Activated CD8-positive, alpha-beta memory T cell treated with anti-CD3 and anti-CD28 coated beads, Interleukin-2, amount 50 U/mL, for 24 hours (primary cell): Measurements from ENCODE around the gene B4GALT7.
"Not testable (repeated sequence)": the region's sequence is repeated elsewhere in the genome, so short reads cannot be mapped to it uniquely, and the experiment has no call there.

Experiments
- DNase-seq: peaks from one replicate; pipeline ENCODE4 v3.0.0-alpha.2; 2020; ENCODE audit errors: extremely low read depth

Gene B4GALT7, protein sequence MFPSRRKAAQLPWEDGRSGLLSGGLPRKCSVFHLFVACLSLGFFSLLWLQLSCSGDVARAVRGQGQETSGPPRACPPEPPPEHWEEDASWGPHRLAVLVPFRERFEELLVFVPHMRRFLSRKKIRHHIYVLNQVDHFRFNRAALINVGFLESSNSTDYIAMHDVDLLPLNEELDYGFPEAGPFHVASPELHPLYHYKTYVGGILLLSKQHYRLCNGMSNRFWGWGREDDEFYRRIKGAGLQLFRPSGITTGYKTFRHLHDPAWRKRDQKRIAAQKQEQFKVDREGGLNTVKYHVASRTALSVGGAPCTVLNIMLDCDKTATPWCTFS

DNA sequence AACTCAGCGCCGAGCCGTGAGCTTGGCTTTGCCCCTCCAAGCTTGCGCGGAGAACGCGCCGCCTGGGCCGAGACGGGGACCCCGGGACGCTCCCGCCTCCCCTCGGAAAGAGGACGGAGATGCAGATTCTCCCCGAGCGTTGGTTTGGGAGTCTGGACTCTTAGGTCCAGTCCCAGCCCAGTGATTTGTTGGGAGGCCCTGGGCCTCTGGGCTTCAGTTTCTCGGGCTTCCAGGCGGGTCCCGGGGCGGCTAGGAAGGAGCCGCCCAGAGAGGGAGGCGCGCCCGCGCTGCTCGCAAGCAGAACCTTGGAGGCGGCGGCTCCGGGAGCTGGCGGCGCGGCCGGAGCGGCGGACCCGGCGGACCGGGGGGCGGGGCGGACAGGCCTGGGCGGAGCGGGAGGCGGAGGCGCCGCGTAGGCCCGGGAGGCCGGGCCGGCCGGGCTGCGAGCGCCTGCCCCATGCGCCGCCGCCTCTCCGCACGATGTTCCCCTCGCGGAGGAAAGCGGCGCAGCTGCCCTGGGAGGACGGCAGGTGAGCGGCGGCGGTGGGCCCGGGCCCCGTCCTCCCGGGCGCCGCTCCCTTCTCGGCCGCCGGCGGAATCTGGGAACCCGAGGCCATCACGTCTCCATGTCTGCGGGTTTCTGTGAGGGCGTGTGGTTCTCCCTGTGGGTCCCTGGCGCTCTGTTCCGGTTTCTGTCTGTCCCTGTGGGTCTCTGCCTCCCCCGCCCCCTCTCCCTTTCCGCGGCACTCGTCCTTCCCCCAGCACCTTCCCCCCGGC is at the start of gene B4GALT7:
B4GALT7 (plus strand) TSS at position 402 of the 777 bp plus-strand sequence; CDS start at position 481, 79 bp downstream.
- DNase-seq = peak; percentile 55

DNA sequence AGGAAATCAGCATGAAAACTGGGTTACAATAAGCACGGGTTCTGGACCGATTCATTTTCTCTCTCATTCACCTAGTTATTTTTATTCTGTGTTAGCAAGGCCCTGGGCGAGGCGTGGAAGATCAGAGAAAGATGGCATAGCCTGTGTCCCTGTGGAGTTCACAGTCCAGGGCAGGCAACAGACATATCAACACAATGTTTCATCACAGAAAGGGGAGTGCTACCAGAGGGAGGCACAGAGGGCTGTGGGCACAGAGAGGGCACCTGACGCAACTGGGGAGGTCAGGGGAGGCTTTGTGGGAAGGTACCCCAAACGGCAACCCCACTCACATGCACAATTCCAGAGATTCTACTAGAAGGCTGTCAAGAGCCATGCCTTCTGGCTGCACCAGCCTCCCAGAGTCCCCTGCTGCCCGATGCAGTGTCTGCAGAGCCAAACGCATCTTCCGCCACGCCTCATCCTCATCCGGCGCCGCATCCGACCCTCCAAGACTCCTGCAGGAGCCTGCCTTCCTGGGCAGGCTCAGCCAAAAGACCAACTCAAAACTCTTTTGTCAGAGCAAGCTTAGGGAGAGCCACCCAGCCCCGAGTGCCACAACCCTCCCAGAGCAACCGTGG is 47.0 kb upstream of the B4GALT7 start:
- DNase-seq = no peak

DNA sequence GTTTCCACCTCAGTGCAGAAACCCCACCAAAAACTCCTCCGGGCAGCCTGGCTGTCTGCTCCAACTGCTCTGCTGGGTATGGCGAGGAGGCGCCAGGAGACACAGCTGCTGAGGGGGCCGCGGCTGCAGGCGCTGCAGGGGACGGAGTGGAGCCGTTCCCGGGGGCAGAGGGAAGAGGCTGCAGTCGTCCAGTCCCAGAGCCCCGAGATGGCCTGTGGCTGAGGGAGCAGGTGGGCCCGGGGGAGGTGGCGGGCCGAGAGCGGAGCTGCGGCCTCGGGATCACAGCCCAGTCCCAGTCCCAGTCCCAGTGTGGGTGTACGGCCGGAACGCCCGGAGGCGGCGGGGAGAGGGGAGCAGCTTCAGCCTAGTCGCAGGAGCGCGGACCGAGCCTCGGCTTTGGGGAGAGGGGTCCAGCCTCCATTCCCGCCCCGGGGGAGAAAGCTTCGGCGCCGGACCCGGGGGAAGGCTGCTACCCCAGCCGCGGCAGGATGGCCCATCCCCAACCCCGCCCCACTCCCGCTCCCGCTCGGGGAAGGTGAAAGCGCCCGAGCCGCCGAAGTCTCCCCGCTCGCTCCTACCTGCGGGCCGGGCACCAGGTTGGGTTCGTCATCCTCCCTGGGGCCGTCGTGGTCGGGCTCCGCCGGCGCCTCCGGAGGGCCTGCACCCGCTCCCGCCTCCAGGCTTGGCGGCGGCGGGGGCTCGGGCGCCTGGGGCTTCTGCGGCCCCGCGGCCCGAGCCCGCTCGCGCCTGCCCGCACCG is 46.1 kb upstream of the B4GALT7 start:
- DNase-seq = no peak

DNA sequence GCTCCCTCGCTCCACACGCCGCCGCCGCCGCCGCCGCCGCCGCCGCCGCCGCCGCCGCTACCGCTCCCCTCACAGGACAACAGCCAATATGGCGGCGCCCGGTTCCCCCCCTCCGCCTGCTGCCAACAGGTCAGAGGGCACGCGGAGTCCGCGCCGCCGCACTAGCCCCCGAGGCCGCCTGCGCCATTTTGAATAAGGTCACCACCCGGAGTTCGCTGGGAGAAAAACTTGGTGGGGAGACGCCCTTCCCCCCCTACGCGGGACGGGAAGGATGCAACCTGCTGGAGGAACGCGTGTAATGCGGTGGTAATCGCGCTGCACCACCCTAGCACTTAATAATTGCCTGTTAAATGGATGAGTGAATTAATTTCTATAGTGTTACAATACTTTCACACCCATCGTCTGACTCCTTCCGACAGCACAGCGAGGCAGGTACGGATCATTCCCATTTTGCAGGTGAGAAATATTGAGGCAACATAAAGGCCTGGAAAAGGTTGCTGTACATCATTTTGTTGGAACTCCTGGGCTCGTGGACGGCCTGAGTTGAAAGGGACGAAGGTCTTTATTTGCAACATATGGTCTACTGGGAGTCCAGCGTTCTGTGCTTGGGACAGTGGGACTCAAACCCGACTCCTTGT is 45.3 kb upstream of the B4GALT7 start, which contains the start of gene FAM193B:
FAM193B (minus strand) TSS at position 90 of the 638 bp plus-strand sequence. CDS start 105 bp downstream, outside the sequence.
- peak; percentile 91 for DNase-seq

DNA sequence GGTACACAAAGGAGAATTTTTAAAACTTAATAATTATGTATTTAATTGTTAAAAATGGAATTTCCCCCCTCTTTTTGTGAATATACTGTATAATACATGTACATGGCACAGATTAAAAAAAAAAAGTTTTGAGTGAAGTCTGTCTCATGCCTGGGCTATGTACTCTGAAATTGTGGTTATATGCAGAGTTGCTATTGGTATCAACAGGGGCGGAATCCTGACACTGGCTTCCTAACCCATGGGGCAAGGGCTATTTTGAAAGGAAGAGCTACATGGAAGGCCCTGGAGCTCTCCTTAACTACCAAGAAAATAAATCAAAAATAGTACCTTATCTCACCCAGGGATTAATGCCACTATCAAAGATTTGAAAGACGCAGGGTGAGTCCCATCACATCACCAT is 44.7 kb upstream of the B4GALT7 start:
- no peak for DNase-seq

DNA sequence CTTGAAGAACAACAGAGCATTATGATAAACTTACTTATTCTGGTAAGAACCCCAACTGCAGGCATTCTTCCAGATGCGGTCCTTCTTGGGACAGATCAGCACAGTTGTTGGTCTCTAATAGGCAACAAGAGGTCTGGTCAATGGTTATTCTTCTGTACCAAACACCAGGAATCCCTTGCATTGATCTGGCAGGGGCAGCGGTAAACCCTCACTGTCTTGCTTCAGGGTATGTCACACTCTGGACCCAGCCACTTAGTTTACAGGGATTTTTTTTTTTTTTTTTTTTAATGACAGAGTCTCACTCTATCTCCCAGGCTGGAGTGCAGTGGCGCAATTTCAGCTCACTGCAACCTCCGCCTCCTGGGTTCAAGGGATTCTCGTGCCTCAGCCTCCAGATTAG is 44.3 kb upstream of the B4GALT7 start:
- DNase-seq = no peak

DNA sequence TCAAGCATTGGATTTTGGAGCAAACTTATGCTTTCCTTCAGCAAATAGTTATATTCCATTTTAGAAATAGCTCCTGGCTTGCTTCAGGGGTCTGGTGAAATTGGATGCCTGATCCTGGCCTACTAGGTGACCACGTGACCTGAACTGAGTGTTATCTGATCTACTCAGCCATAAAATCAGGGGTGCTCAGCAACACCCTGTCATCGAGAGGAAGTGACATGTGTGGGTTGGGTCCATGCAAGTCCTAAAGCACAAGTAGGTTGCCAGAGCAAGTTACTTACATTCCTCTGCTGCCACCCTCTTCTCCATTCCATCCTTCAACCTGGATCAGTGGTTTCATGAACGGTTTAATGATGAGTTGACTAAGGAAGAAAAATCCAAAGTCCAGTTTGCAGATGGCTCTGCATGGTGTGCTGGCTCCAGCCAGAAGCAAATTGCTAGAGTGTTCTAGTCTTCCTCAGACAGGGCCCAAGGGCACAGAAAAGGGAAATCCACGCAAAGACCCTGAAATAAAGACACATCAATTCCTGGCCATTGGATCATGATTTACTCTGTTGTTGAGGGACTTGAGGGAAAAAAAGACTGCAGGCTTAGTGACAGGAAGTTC is 42.8 kb upstream of the B4GALT7 start:
- DNase-seq = no peak

DNA sequence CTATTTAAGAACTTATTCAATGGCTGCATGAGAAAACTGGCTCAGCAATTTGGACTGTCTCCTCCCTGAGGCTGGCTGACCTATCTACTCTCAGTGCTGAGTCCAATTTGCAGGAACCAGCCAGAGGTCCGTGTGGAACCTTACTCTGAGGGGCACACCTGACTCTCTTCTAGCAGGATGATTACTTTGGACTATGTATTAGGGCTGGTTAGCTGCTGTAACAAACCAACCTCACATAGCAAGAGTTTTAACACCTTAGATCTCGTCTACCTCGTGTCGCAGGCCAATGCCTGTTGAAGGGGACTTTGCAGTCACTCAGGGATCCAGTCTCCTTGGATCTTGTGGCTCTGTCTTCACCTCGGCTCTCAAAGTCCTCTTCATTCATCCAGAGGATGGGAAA is 42.1 kb upstream of the B4GALT7 start:
- no peak for DNase-seq

DNA sequence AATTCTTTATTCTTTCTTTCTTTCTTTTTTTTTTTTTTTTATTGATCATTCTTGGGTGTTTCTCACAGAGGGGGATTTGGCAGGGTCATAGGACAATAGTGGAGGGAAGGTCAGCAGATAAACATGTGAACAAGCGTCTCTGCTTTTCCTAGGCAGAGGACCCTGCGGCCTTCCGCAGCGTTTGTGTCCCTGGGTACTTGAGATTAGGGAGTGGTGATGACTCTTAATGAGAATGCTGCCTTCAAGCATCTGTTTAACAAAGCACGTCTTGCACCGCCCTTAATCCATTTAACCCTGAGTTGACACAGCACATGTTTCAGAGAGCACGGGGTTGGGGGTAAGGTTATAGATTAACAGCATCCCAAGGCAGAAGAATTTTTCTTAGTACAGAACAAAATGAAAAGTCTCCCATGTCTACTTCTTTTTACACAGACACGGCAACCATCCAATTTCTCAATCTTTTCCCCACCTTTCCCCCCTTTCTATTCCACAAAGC is 40.4 kb upstream of the B4GALT7 start:
- not testable (repeated sequence) for DNase-seq

DNA sequence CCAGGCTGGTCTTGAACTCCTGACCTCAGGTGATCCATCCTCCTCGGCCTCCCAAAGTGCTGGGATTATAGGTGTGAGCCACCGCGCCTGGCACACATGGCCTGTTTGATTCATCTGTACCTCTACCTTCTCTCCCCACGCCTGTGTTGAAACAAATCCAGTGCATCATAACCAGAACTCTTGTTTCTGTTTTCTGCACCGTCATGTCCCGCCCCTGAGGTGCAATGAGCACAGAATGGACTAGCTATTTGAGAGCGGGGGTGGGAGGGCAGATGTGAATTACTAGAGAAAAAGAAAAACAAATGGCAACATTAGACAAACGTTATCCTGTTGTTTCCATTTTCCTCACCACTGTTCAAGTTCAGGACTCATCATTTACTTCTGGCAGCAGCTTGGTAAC is 34.9 kb upstream of the B4GALT7 start:
- DNase-seq = no peak

DNA sequence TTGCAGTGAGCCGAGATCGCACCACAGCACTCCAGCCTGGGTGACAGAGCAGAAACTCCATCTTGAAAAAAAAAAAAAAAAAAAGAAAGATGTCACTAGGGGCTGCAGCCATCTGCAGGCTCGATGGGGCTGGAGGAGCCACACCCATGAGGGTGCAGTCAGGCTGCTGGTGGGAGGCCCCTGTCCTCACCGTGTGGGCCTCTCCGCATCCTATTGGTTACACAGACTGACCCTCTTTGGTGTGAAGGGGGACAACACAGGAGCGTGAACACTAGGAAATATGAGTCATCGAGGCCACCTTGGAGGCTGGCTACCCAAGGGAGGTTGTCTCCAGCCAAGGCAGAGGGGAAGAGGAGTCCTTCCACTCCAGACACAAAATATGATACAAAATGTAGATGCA is 31.6 kb upstream of the B4GALT7 start:
- DNase-seq = no peak

DNA sequence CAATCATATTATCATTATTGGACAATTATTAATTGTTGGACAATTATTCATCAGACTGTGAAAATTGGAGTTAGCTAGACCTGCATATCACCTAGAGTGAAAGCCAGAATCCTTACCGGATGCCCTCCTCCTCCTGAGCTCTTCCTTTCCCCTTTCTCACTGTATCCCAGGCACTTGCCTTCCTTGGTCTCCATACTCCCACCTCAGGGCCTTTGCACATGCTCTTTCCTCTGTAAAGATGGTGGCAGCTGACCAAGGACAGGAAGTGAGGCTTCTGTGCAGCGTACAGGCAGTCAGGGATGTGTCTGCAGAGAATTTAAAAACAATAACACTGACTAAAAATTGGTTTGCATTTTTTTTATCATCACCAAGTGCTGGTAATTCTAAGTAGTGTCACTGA is 30.0 kb upstream of the B4GALT7 start:
- no peak for DNase-seq

DNA sequence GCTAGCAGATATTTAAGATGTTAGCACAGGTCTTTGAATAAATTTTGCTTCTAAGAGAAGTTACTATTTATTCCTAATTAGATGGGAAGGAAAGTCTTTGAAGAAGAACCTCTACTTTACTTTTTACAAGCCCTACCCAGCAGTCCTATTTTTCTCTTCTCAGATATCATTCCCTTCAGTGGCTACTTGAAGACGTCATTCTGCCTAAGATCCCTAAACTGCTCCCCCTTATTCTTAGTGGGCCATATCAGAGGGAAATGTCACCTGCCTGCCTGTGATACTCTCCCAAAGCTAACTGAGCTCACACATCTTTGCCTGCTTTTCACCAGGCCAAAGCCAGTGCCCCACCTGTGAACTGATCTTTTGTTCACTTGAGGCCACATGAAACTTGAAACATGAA is 24.4 kb upstream of the B4GALT7 start:
- DNase-seq = no peak

DNA sequence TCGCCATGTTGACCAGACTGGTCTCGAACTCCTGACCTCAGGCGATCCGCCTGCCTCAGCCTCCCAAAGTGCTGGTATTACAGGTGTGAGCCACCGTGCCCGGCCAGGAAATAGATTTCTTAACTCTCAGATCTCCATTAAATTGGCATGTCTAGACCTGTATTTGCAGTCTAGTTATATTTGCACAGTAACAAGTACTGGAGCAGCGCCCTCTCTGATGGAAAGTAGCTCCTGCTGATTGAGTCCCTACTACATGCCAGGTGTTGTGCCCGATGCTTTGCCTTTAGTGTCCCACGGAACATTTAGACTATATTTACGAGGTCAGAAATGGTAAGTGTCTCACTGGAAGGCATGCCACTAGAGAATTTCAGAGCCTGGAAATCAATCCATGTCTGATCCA is 23.8 kb upstream of the B4GALT7 start:
- no peak for DNase-seq

DNA sequence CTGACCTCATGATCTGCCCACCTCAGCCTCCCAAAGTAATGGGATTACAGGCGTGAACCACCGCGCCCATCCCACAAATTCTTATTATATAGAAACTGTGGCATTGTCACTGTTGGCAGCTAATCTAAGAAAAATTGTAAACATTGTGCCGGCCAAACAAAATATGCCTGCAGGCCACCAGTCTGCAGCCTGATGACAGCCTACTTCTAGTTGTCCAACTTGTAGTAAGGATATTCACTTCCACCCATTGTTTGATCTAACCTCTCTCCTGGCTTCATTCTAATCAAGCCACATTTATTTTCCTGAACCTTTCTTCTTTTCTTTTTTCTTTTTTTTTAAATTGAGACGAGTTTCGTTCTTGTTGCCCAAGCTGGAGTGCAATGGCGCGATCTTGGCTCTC is 21.6 kb upstream of the B4GALT7 start:
- no peak for DNase-seq

DNA sequence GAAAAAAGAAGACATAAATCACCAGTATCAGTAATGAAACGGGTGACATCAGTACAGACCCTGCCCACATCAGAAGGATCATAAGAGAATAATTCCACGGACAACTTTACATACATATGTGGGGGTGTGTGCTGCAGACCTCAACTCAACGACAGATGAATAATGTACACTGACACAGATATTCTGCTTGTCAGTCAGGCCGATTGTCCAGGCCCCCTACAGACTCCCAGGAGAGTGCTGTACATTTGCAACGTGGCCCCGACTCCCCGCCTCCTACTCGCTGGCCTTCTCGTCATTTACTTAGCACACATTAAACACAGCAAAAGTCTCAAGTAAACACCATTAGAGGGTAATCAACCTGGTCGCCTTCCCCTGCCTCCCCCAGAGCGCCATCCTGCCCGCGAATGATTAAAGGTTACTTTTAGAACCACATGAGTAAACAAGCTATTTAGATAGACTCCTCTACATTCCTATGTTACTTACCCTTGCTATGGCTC is 11.5 kb upstream of the B4GALT7 start:
- no peak for DNase-seq

DNA sequence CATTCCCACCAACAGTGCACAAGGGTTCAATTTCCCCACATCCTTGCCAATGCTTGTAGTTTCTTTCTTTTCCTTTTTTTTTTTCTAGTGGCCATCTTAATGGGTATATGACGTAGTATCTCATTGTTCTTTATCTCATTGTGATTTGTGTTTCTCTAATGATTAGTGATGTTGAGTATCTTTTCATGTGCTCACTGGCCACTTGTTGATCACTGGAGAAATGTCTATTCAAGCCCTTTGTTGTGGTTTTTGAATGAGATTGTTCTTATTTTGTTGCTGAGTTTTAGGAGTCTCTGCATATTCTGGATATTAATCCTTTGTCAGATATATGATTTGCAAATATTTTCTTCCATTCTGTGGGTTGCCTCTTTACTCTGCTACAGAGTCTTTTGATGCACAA is 9.5 kb upstream of the B4GALT7 start:
- DNase-seq = no peak

DNA sequence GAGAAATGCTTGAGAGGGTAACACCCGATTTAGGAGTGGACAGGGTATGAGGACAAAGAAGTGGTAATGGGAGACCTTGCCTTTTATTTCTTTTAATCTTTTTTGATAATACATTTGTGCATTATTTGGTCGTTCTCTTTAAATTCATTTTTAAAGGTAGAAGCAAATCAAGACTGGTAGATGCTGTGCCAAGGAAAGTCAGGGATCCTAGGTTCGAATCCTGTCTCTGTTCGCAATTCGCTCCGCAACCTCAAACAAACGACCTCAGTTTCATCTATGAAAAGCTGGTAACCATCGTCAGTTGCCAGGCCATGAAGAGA is 8.3 kb upstream of the B4GALT7 start:
- DNase-seq = no peak

DNA sequence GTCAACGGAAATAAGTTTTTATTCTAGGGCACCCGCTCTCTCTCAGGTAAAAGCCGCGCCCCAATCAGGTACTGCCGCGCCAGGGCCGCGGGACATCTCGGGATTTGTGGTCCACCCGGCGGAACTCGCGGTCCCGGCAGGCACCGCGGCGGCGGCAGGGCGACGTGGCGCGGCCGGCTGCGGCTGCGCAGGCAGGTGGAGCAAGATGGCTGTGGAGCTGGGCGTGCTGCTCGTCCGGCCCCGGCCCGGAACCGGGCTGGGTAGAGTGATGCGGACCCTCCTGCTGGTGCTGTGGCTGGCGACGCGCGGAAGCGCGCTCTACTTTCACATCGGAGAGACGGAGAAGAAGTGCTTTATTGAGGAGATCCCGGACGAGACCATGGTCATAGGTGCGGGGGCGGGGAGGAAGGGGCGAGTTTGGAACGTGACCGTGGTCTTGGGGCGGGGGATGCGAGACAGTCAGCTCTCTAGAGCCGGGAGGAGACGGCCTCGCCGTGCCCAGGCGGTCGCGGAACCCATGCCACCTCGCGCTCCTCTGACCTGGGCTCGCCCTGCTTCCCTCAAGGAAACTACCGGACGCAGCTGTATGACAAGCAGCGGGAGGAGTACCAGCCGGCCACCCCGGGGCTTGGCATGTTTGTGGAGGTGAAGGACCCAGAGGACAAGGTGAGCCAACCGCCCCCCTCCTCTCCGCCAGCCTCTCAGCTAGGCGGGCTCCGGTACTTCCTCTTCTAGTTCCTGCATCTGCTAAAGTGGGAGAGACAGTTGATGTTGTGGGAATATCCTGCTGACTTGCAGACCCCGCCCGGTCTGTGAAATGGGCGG is 7.7 kb upstream of the B4GALT7 start, which contains the start of gene TMED9:
TMED9 (plus strand) TSS at position 194 of the 825 bp plus-strand sequence; CDS start at position 206, 12 bp downstream.
- peak; percentile 64 for DNase-seq

DNA sequence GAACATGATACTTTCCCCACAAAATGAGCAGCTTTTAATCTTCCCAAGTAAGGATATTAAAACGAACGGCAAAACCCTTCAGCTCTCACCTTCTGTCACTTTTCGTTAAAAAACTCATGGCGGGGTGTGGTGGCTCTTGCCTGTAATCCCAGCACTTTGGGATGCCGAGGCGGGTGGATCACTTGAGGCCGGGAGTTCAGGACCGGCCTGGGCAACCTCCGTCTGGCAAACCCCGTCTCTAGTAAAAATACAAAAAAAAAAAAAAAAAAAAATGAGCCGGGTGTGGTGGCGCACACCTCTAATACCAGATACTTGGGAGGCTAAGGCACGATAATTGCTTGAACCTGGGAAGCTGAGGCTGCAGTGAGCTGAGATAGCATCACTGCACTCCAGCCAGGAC is 7.0 kb upstream of the B4GALT7 start:
- no peak for DNase-seq
